Measurements from ENCODE around the gene CDKAL1.

DNA sequence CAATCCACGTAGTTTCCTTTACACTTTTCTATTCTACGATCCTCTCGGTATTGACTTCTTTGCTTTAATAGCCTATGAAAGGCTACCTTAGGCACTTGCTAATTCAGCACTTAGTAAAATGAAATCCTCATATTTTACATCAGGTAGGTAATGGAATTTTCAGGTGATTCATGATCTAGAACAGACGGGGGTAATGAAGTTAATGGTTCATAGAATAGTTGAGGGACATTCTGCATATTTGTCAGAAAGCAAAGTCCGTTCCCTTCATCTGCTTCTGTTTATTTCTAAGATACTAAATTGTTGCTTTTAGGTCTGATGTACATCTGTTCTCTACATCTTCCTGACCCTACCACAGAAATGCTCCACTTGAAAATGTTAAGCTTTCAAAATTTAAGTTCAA lies 431.7 kb downstream of the CDKAL1 start:
- TF ChIP-seq, protein P1, sequence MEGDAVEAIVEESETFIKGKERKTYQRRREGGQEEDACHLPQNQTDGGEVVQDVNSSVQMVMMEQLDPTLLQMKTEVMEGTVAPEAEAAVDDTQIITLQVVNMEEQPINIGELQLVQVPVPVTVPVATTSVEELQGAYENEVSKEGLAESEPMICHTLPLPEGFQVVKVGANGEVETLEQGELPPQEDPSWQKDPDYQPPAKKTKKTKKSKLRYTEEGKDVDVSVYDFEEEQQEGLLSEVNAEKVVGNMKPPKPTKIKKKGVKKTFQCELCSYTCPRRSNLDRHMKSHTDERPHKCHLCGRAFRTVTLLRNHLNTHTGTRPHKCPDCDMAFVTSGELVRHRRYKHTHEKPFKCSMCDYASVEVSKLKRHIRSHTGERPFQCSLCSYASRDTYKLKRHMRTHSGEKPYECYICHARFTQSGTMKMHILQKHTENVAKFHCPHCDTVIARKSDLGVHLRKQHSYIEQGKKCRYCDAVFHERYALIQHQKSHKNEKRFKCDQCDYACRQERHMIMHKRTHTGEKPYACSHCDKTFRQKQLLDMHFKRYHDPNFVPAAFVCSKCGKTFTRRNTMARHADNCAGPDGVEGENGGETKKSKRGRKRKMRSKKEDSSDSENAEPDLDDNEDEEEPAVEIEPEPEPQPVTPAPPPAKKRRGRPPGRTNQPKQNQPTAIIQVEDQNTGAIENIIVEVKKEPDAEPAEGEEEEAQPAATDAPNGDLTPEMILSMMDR (conservative IDR thresholded peaks at IDR 0.05): no peak
- no peak for TF ChIP-seq EZH2 (IDR thresholded peaks at IDR 0.05; ENCODE audit: low read depth)
